HG02884 (cell line): ENCODE measurements around the gene FOXM1.
A peak's percentile ranks its signal among the peaks of the same experiment; 100 is the strongest.

Experiments used
- ATAC-seq: cut with Tn5 transposase; IDR thresholded peaks from one replicate; pipeline ENCODE4 v1.9.1; 2021; ENCODE audit warnings: mild to moderate bottlenecking, moderate library complexity; ENCODE audit not compliant: unreplicated experiment

FOXM1 gene, protein sequence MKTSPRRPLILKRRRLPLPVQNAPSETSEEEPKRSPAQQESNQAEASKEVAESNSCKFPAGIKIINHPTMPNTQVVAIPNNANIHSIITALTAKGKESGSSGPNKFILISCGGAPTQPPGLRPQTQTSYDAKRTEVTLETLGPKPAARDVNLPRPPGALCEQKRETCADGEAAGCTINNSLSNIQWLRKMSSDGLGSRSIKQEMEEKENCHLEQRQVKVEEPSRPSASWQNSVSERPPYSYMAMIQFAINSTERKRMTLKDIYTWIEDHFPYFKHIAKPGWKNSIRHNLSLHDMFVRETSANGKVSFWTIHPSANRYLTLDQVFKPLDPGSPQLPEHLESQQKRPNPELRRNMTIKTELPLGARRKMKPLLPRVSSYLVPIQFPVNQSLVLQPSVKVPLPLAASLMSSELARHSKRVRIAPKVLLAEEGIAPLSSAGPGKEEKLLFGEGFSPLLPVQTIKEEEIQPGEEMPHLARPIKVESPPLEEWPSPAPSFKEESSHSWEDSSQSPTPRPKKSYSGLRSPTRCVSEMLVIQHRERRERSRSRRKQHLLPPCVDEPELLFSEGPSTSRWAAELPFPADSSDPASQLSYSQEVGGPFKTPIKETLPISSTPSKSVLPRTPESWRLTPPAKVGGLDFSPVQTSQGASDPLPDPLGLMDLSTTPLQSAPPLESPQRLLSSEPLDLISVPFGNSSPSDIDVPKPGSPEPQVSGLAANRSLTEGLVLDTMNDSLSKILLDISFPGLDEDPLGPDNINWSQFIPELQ

GRCh38 chr12:2877047-2877952 is at the start of gene FOXM1, which contains the start of gene RHNO1:
Gene FOXM1, minus strand, starts transcription at chr12:2877174. Its CDS starts 2,696 bp downstream, at chr12:2874478.
Gene RHNO1, plus strand, starts transcription at chr12:2877223. Its CDS starts 8,144 bp downstream, at chr12:2885367.
- ATAC-seq: peak; percentile 77

GRCh38 chr12:2925322-2925995 is 48.5 kb upstream of the FOXM1 start:
- ATAC-seq: no peak

- ATAC-seq: no peak
Observed at GRCh38 chr12:2924019-2924418, 47.0 kb upstream of the FOXM1 start.

DNA sequence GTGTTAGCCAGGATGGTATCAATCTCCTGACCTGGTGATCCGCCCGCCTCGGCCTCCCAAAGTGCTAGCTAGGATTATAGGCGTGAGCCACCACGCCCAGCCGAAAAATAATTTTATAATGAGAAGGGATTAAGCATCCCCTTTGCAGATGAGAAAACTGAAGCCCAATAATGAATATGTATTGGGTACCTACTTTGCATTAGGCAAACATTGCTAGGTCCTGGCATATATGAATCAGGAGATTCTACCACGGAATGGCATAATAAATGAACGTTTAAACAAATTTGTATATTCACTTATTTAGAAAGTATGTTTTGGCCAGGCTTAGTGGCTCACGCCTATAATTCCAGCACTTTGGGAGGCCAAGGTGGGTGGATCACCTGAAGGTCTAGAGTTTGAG is 46.1 kb upstream of the FOXM1 start:
- no peak for ATAC-seq

GRCh38 chr12:2922329-2922728 is 45.4 kb upstream of the FOXM1 start:
- ATAC-seq: no peak

DNA sequence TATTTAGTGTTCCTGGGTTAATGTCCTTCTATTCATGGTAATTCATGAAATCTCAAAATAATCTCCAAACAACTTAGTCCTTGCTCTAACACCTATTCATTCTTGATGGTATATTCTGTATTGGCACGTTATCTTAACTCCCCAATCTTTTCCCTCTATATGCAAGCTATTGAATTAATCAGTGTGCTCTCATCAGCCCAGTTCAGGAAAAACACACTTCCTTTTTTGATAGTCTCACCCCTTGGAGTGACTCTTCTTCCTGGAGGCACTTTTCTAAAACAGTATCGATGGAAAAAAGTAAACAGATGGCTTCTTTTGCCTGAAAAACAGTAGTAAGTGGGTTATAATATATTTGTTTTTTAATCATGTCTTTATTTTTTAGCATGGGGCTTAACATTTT is 42.3 kb upstream of the FOXM1 start:
- no peak for ATAC-seq

DNA sequence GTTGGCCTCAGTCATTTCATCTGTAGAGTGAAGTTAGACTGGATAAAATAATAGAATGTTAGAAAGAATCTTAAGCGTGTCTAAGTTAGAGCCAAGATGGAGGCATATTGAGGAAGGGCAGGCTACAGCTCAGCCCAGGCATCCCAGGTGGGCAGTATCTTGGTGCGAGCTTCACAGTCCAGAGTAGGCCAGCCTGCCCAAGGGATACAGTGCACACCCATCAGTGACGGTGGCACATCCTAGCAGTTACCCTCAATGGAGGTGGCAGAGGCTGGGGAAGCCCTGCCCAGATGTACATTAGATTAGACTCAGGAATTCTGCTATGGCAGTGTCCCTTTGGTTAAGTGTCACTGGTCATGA is 35.2 kb upstream of the FOXM1 start:
- ATAC-seq: no peak

GRCh38 chr12:2904260-2904659 is 27.3 kb upstream of the FOXM1 start:
- ATAC-seq: no peak

DNA sequence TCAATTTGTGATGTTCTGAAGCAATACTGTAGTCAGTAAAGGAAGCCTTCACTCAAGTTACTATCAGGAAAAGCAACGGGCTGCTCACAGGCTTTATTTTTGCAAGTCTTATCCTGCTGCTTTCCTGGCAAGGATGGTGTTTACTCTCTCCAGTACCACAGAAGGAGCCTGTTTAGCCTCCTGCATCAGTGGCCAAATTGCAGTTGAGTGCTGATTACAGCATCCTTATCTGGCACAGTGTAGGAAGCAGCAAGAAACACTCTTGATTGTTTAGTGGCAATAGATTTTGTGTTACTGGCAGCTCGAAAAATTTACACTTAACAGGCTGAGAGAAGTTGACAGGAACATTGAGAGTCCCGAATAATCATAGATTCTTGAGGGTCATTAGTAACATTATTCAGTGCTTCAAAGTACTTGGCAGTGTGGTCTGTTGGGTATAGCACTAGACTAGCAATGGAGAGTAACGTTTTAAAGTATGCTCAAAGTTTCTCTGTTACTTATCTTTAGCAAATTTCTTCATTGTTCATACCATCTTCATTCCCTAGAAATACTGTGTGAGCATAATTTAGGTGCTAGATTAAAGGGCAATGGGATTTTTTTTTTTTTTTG is 25.4 kb upstream of the FOXM1 start:
- no peak for ATAC-seq

GRCh38 chr12:2900642-2901041 is 23.7 kb upstream of the FOXM1 start:
- no peak for ATAC-seq

GRCh38 chr12:2897418-2897817 is 20.4 kb upstream of the FOXM1 start:
- no peak for ATAC-seq

DNA sequence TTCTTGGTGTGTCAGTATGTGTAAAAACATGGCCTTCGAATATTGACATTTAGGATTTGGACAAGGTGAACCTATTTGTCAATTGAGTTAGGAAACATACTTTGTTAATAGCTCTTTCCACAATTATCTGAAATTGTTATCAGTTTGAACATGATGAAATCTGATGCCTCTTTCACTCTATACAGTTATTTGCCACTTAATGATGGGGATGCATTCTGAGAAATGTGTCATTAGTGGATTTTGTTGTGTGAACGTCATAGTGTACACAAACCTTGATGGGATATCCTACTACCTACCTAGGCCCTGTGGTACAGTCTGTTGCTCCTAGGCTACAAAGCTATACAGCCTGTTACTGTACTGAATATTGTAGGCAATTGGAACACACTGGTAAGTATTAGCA is 18.5 kb upstream of the FOXM1 start:
- ATAC-seq: no peak

DNA sequence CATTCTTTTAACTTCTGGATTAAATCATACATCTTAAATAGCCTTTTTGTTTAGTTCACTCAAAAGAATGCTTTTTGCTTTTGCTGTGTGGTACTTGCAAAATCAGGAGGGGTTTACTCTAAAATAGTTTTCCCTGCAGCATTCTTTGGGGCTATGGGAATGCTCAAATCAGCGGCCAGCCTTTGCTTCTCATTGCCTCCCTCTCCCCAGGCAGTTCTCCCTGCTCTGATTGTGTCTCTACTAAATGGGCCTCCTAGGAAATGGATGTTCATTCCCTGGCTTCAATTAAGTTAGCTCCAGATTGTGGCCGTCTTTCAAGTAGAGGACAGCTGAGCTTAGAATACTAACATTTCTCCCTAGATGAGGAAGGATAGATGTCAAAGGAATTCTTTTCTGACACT is 18.1 kb upstream of the FOXM1 start:
- no peak for ATAC-seq

- no peak for ATAC-seq
Observed at GRCh38 chr12:2893007-2893406, 16.0 kb upstream of the FOXM1 start.

- no peak for ATAC-seq
Observed at GRCh38 chr12:2892246-2892645, 15.3 kb upstream of the FOXM1 start.

- ATAC-seq: no peak
Observed at GRCh38 chr12:2891240-2892053, 14.5 kb upstream of the FOXM1 start.

DNA sequence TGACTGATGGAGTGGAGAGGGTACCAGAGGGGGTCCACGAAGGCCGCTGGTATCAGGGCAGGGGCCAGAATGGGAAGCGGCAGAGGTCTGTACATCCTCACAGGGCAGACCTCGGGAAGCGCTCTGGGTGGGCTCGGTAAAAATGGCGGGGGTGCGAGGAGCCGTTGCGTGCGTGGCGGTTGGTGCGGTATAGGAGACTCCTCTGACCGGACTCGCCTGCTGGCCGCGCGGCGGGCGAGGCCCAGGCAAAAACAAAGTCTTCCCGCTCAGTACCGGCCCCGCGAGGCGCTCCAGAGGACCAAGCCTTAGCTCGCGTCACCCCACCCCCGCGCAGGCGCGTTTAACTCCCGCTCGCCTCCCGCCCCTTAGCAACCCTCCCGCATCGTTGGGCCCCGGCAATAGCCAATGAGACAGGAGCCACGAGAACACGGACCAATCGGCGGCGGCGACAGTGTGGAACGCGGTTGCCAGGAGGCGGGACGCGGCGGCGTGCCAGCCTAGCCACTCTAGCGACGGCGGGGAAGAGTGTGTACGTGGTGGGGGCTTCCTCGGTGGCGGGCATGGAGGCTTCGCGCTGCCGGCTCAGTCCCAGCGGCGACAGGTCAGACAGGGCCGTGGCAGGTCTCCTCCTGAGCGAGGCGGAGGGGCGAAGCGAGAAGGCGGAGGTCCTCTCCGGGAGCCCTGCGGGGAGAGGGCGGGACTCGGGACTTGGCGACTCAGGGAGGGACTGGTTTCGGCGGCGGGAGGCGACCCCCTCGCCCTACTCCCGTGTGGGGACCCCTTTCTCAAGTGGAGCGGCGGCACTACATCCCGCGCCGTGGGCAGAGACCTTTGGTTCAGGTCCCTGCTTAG is 13.6 kb upstream of the FOXM1 start, which contains the start of gene TULP3:
TULP3 (plus strand) TSS at position 504 of the 852 bp plus-strand sequence; CDS start at position 561, 57 bp downstream.
- ATAC-seq: peak; percentile 98

- no peak for ATAC-seq
Observed at GRCh38 chr12:2890001-2890387, 13.0 kb upstream of the FOXM1 start.
